ENCODE results near the gene TRPV4. TPM values are rescaled to one million over a fixed set of nuclear protein-coding genes. Genes with fewer than 3 reads are reported as not detected.

Gene TRPV4
- total and polyA plus RNA-seq, 2 donors (not counting 3 experiments of a cell fraction or from before 2014, with no cell fraction given): 8.8 to 22.3 TPM

- DNase-seq (ENCODE audit: low read depth, low spot score) (no peak), FAIRE-seq (no peak)
- POLR2A ChIA-PET: no interaction called here
- intact Hi-C loops (cut with micrococcal nuclease) (no loop called here), dilution Hi-C loops (cut with MboI; ENCODE audit: extremely low pct_ligation_motif_present, low sequenced_read_pairs) (no loop called here)
- Histone ChIP-seq H4K20me1 (replicated peaks; ENCODE audit: control insufficient read depth, extremely low read depth, insufficient read depth, low read length) (no peaks in the 10 kb centered on the region), H3K27me3 (ENCODE audit: control insufficient read depth in 2 of 2, insufficient read depth in 2 of 2, low read length in 2 of 2) (no peaks in the 10 kb centered on the region), H3K4me1 (ENCODE audit: control insufficient read depth, extremely low read depth, insufficient read depth, low read length) (no peaks in the 10 kb centered on the region), H3K9ac (replicated peaks; ENCODE audit: extremely low read depth, insufficient read depth, low read length) (no peak overlapping the region), H3K27ac (ENCODE audit: insufficient read depth, low read depth, low read length) (no peak overlapping the region), H3K4me2 (ENCODE audit: insufficient read depth, low read length) (no peak overlapping the region), H3K9me3 (replicated peaks; ENCODE audit: control insufficient read depth, insufficient read depth, low read length) (no peaks in the 10 kb centered on the region), H3K79me2 (ENCODE audit: control insufficient read depth, insufficient read depth, low read length) (no peaks in the 10 kb centered on the region), H3K9me1 (replicated peaks; ENCODE audit: control insufficient read depth, extremely low read depth, insufficient read depth, low read length) (no peaks in the 10 kb centered on the region), H3K36me3 (ENCODE audit: control insufficient read depth in 2 of 2, extremely low read depth in 1 of 2, insufficient read depth in 2 of 2, low read length in 2 of 2) (no peaks in the 10 kb centered on the region), H3K4me3 (replicated peaks in 1 of 3; ENCODE audit: insufficient read depth in 1 of 3, low read depth in 1 of 3, low read length in 3 of 3) (no peak overlapping the region), H2AFZ (ENCODE audit: low read depth, low read length) (no peak overlapping the region)
- TF ChIP-seq POLR2A (IDR thresholded peaks at IDR 0.05; ENCODE audit: low read depth, low read length): no peak
- TF ChIP-seq MAX (IDR thresholded peaks at IDR 0.05; ENCODE audit: insufficient read depth, insufficient read length): no peak
- TF ChIP-seq JUN (IDR thresholded peaks at IDR 0.05; ENCODE audit: borderline replicate concordance, insufficient read depth, insufficient read length, low read depth): no peak
- no peak for TF ChIP-seq GATA2 (IDR thresholded peaks at IDR 0.05; ENCODE audit: insufficient read depth, insufficient read length, low read depth, low read length)
- no peak for TF ChIP-seq CTCF (IDR thresholded peaks at IDR 0.05; ENCODE audit: extremely low read depth in 1 of 2, insufficient read depth in 1 of 2, low read depth in 1 of 2, low read length in 2 of 2)
- no peak for TF ChIP-seq MYC (IDR thresholded peaks at IDR 0.05; ENCODE audit: low read depth, low read length)
- no TSS peak for BruUV-seq (replicated peaks)
- CTCF ChIA-PET: interaction anchor here (1.1 to 7.3 kb wide), 5 partner anchors 8 to 343 kb away, joined by 3 to 252 read pairs (median 6); no protein-coding TSS in a partner anchor
Observed at GRCh38 chr12:109770861-109771670, 62.1 kb downstream of the TRPV4 start.

All from endothelial cell of umbilical vein (primary cell).